ENCODE data around the gene ARHGAP18.

DNA sequence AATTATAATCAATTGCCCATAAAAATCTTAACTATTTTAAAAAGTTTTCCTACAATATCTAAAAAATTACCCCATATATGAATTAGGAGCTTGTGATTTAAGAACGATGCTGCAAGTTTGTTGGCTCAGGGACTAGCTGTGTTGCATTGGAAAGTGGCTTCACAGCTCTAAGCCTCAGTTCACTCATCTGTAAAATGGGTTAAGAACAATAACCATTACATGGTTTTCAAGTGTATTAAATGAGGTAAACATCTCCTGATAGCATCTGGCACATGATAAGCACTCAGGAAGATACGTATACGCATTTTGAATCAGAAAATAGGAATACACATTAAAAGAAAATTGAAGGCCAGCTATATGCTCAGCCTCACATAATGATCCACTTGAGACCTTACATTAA, 76.4 kb downstream of the ARHGAP18 start:
- TF ChIP-seq, protein P1, sequence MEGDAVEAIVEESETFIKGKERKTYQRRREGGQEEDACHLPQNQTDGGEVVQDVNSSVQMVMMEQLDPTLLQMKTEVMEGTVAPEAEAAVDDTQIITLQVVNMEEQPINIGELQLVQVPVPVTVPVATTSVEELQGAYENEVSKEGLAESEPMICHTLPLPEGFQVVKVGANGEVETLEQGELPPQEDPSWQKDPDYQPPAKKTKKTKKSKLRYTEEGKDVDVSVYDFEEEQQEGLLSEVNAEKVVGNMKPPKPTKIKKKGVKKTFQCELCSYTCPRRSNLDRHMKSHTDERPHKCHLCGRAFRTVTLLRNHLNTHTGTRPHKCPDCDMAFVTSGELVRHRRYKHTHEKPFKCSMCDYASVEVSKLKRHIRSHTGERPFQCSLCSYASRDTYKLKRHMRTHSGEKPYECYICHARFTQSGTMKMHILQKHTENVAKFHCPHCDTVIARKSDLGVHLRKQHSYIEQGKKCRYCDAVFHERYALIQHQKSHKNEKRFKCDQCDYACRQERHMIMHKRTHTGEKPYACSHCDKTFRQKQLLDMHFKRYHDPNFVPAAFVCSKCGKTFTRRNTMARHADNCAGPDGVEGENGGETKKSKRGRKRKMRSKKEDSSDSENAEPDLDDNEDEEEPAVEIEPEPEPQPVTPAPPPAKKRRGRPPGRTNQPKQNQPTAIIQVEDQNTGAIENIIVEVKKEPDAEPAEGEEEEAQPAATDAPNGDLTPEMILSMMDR (IDR thresholded peaks at IDR 0.05; ENCODE audit: low read depth, low read length, missing input control) = no peak
- TF ChIP-seq, protein P2, sequence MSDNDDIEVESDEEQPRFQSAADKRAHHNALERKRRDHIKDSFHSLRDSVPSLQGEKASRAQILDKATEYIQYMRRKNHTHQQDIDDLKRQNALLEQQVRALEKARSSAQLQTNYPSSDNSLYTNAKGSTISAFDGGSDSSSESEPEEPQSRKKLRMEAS (IDR thresholded peaks at IDR 0.05) = no peak
- TF ChIP-seq JUND (IDR thresholded peaks at IDR 0.05) (no peak), RAD21 (IDR thresholded peaks at IDR 0.05) (no peak), SP1 (IDR thresholded peaks at IDR 0.05) (no peak), YY1 (IDR thresholded peaks at IDR 0.05) (no peak), GABPA (IDR thresholded peaks at IDR 0.05 in 1 of 2, conservative IDR thresholded peaks at IDR 0.05 in 1 of 2) (no peak), TAF1 (conservative IDR thresholded peaks at IDR 0.05) (no peak)
- TF ChIP-seq, protein P3, sequence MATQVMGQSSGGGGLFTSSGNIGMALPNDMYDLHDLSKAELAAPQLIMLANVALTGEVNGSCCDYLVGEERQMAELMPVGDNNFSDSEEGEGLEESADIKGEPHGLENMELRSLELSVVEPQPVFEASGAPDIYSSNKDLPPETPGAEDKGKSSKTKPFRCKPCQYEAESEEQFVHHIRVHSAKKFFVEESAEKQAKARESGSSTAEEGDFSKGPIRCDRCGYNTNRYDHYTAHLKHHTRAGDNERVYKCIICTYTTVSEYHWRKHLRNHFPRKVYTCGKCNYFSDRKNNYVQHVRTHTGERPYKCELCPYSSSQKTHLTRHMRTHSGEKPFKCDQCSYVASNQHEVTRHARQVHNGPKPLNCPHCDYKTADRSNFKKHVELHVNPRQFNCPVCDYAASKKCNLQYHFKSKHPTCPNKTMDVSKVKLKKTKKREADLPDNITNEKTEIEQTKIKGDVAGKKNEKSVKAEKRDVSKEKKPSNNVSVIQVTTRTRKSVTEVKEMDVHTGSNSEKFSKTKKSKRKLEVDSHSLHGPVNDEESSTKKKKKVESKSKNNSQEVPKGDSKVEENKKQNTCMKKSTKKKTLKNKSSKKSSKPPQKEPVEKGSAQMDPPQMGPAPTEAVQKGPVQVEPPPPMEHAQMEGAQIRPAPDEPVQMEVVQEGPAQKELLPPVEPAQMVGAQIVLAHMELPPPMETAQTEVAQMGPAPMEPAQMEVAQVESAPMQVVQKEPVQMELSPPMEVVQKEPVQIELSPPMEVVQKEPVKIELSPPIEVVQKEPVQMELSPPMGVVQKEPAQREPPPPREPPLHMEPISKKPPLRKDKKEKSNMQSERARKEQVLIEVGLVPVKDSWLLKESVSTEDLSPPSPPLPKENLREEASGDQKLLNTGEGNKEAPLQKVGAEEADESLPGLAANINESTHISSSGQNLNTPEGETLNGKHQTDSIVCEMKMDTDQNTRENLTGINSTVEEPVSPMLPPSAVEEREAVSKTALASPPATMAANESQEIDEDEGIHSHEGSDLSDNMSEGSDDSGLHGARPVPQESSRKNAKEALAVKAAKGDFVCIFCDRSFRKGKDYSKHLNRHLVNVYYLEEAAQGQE (IDR thresholded peaks at IDR 0.05) = no peak
- TF ChIP-seq, protein P4, sequence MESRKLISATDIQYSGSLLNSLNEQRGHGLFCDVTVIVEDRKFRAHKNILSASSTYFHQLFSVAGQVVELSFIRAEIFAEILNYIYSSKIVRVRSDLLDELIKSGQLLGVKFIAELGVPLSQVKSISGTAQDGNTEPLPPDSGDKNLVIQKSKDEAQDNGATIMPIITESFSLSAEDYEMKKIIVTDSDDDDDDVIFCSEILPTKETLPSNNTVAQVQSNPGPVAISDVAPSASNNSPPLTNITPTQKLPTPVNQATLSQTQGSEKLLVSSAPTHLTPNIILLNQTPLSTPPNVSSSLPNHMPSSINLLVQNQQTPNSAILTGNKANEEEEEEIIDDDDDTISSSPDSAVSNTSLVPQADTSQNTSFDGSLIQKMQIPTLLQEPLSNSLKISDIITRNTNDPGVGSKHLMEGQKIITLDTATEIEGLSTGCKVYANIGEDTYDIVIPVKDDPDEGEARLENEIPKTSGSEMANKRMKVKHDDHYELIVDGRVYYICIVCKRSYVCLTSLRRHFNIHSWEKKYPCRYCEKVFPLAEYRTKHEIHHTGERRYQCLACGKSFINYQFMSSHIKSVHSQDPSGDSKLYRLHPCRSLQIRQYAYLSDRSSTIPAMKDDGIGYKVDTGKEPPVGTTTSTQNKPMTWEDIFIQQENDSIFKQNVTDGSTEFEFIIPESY (IDR thresholded peaks at IDR 0.05) = no peak

Measured in liver (tissue), 3 donors.